NCI-H2081 treated with DMSO at 0.1 percent for 48 hours (cell line): ENCODE measurements around the gene VSTM2L.

Experiments
- DNase-seq: peaks from one replicate; lab custom pipeline; 2025; lab: John Stamatoyannopoulos, UW

VSTM2L gene

GRCh38 chr20:37878835-37879599, 23.9 kb upstream of the VSTM2L start:
- DNase-seq: no peak

GRCh38 chr20:37879843-37880242, 23.1 kb upstream of the VSTM2L start:
- DNase-seq: no peak

GRCh38 chr20:37880726-37881591, 22.0 kb upstream of the VSTM2L start:
- DNase-seq: no peak

- DNase-seq: no peak
Observed at GRCh38 chr20:37881601-37882343, 21.2 kb upstream of the VSTM2L start.

- no peak for DNase-seq
Observed at GRCh38 chr20:37882961-37883712, 19.8 kb upstream of the VSTM2L start.

- DNase-seq: no peak
Observed at GRCh38 chr20:37885042-37885441, 17.9 kb upstream of the VSTM2L start.

- DNase-seq: no peak
Observed at GRCh38 chr20:37885593-37886503, 17.1 kb upstream of the VSTM2L start.

- DNase-seq: no peak
Observed at GRCh38 chr20:37886851-37887297, 16.1 kb upstream of the VSTM2L start.

GRCh38 chr20:37888641-37889040, 14.3 kb upstream of the VSTM2L start:
- DNase-seq: no peak

- no peak for DNase-seq
Observed at GRCh38 chr20:37890108-37890507, 12.8 kb upstream of the VSTM2L start.

GRCh38 chr20:37890643-37891042, 12.3 kb upstream of the VSTM2L start:
- no peak for DNase-seq

- no peak for DNase-seq
Observed at GRCh38 chr20:37892001-37892400, 10.9 kb upstream of the VSTM2L start.

GRCh38 chr20:37893566-37894241, 9.2 kb upstream of the VSTM2L start:
- no peak for DNase-seq

- no peak for DNase-seq
Observed at GRCh38 chr20:37894454-37894853, 8.5 kb upstream of the VSTM2L start.

GRCh38 chr20:37895166-37895565, 7.8 kb upstream of the VSTM2L start:
- no peak for DNase-seq

- DNase-seq: no peak
Observed at GRCh38 chr20:37896932-37897548, 5.9 kb upstream of the VSTM2L start.

GRCh38 chr20:37898233-37899104, 4.5 kb upstream of the VSTM2L start:
- DNase-seq: no peak
